Right kidney (tissue), 1 donor: Measurements from ENCODE around the gene SARDH.
"Not testable (repeated sequence)": the region's sequence is repeated elsewhere in the genome, so short reads cannot be mapped to it uniquely, and the experiment has no call there.

Experiments
- DNase-seq: peaks from one replicate; pipeline ENCODE4 v3.0.0-alpha.2; 2016

The SARDH gene

GRCh38 chr9:133629221-133630110, 108.7 kb downstream of the SARDH start:
- no peak for DNase-seq

GRCh38 chr9:133628766-133629165, 109.4 kb downstream of the SARDH start:
- no peak for DNase-seq

GRCh38 chr9:133627341-133627740, 110.8 kb downstream of the SARDH start:
- no peak for DNase-seq

- DNase-seq: not testable (repeated sequence)
These were observed 112.1 kb downstream of the SARDH start for GRCh38 chr9:133626008-133626407.

GRCh38 chr9:133622555-133622954, 115.6 kb downstream of the SARDH start:
- DNase-seq: no peak

GRCh38 chr9:133621725-133622267, 116.4 kb downstream of the SARDH start:
- no peak for DNase-seq

- DNase-seq: no peak
These were observed 118.4 kb downstream of the SARDH start for GRCh38 chr9:133619791-133620190.

- no peak for DNase-seq
These were observed 119.4 kb downstream of the SARDH start for GRCh38 chr9:133618726-133619125.

- no peak for DNase-seq
These were observed 121.3 kb downstream of the SARDH start for GRCh38 chr9:133616643-133617405.

GRCh38 chr9:133615606-133616188, 122.5 kb downstream of the SARDH start:
- DNase-seq: no peak

GRCh38 chr9:133615186-133615585, 123.0 kb downstream of the SARDH start:
- no peak for DNase-seq

GRCh38 chr9:133614678-133615077, 123.5 kb downstream of the SARDH start:
- DNase-seq: no peak

- no peak for DNase-seq
These were observed 124.1 kb downstream of the SARDH start for GRCh38 chr9:133614056-133614455.
